Brain microvascular endothelial cell (primary cell): ENCODE results near the gene SLC16A8.

Experiments used
- DNase-seq: peaks from one replicate; pipeline ENCODE4 v3.0.0-alpha.2; 2020
- H3K27ac ChIP-seq: fragments of 250-450 bp; sonication (Bioruptor Pico); 2 replicates; pipeline ENCODE4 v1.5.1; 2020; ENCODE audit warnings: mild to moderate bottlenecking, moderate library complexity
- H3K27me3 ChIP-seq: fragments of 250-450 bp; sonication (Bioruptor Pico); replicated peaks from 2 replicates; pipeline ENCODE4 v1.5.1; 2020; ENCODE audit warnings: mild to moderate bottlenecking
- H3K36me3 ChIP-seq: fragments of 250-450 bp; sonication (Bioruptor Pico); replicated peaks from 2 replicates; pipeline ENCODE4 v1.5.1; 2020; ENCODE audit warnings: mild to moderate bottlenecking
- H3K4me3 ChIP-seq: 2 replicates; pipeline ENCODE4 v1.5.1; 2011; ENCODE audit warnings: low read depth, mild to moderate bottlenecking, control low read depth, low read length, moderate library complexity
- in situ Hi-C: cut with HindIII; loops from 2 replicates; pipeline ENCODE4 v1.10.0; 2017; ENCODE audit warnings: low sequenced_read_pairs, low pct_ligation_motif_present
- TF ChIP-seq, protein P1 (sequence below): IDR thresholded peaks from 2 replicates; pipeline ENCODE4 v1.5.1; 2011; ENCODE audit warnings: low read depth, mild to moderate bottlenecking, moderate library complexity, low read length, control low read depth, inconsistent platforms; ENCODE audit errors: missing control alignments

Gene SLC16A8

DNA sequence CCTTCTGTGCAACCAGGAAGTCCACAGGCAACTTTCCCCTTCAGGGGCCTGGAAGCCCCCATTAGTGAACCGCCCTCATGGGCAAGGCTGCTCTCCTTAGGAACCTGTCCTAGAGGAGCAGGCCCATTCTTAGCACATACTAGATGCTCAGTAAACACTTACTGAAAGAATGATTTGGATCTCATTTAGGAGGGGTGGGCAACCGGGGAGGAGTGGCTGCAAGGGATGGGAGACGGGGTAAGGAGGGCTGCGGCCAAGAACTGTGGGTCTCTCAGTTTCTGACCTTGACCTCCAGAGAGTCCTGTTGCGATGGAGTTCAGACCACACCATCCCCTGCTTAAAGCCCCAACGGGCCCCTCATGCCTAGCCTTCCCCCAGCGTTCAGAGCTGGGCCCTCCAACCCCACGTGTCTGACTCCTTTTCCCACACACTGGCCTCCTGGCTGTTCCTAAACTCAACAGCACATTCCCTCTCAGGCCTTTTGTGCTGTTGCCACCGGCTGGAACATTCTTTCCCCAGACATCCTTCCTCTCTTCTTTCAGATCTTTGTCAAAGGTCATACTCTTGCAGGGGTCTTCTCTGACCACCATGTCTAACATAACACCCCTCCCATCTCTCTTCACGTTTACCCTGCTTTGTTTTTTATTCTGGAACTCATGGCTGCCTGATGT, 47.5 kb downstream of the SLC16A8 start:
- Histone ChIP-seq H3K36me3 (no peaks in the 10 kb centered on the region), H3K27me3 (no peaks in the 10 kb centered on the region), H3K4me3 (no peak overlapping the region), H3K27ac (no peak overlapping the region)
- no peak for DNase-seq
- TF ChIP-seq, protein P1, sequence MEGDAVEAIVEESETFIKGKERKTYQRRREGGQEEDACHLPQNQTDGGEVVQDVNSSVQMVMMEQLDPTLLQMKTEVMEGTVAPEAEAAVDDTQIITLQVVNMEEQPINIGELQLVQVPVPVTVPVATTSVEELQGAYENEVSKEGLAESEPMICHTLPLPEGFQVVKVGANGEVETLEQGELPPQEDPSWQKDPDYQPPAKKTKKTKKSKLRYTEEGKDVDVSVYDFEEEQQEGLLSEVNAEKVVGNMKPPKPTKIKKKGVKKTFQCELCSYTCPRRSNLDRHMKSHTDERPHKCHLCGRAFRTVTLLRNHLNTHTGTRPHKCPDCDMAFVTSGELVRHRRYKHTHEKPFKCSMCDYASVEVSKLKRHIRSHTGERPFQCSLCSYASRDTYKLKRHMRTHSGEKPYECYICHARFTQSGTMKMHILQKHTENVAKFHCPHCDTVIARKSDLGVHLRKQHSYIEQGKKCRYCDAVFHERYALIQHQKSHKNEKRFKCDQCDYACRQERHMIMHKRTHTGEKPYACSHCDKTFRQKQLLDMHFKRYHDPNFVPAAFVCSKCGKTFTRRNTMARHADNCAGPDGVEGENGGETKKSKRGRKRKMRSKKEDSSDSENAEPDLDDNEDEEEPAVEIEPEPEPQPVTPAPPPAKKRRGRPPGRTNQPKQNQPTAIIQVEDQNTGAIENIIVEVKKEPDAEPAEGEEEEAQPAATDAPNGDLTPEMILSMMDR = no peak
- in situ Hi-C loops = no loop called here

DNA sequence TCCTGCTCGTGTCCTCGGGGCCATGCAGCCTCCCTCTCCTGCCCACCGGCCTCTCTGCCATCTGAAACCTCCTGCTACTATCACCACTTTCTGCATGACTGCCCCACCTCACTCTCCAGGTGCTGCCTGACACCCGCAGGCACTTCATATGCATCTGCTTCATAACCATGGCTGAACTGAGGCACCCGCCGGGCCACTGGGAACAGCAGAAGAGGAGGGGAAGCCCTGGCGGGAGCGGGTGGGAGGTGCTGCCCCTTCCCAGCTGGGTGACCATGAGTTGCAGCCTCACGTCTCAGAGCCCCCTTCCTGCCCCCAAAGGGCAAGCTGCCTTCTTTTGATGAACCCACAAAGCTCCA, 48.5 kb downstream of the SLC16A8 start:
- no peak for DNase-seq
- H3K36me3 ChIP-seq = no peaks in the 10 kb centered on the region
- H3K27ac ChIP-seq = no peak overlapping the region
- H3K4me3 ChIP-seq = no peak overlapping the region
- no peaks in the 10 kb centered on the region for H3K27me3 ChIP-seq
- in situ Hi-C loops = no loop called here
- TF ChIP-seq, protein P1 = no peak

DNA sequence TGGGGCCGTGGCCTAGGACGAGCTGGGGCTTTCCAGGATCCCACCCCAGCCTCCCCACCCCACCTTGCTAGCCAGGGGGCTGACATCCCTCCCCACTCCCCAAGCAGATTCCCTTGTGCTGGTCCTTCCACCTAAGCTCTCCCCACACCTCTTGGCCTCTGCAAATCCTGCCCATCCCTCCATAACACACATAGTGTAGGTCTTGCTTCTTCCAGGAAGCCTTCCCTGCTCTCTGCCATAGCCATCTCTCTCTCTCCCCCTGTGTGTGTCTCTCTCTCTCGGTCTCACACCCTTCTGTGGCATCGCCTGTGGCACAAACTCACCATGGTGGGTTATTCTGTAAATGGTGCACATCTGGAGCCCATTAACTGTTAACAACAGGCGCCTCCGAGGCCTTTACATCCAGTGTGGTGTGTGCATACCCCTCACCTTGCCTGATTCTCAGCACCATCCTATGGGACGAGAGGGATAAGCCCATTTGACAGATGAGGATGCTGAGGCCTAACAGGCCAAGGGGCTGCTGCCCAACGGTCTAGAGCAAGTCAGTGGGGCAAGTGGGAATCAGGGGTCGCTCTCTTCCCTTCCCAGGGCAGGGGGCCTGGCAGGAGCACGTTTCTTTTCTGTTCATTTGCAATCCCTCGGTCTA, 49.0 kb downstream of the SLC16A8 start:
- Histone ChIP-seq H3K4me3 (no peak overlapping the region), H3K27me3 (no peaks in the 10 kb centered on the region), H3K36me3 (no peaks in the 10 kb centered on the region), H3K27ac (no peak overlapping the region)
- TF ChIP-seq, protein P1 = no peak
- in situ Hi-C loops = no loop called here
- DNase-seq = no peak

DNA sequence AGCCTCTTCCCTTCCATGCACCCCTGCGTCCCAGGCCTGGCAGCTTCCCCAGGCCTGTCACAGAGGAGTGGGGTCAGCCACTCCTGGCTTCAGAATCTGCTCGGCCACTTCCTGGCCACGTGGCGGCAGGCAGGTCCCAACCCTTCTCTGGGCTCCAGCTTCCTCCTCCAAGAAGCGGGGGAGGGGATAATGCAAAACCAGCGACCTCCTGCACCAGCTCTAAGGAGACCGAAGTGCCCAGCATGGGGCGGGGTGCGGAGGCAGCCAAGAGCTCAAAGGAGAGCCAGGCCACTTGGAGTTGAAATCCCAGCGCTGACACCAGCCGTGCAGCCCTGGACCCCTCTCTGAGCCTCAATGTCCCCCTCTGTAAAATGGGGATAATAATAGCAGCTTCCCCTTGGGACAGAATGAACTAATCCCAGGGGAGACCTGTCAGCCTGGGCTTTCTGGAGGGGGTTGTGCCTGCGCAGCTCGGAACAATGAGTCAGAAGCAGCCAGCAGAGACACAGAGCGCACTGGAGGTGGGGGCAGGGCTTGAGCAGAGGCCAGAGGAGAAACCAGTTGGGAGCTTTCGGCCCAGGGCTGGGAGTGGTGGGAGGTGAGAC, 49.6 kb downstream of the SLC16A8 start:
- H3K27ac ChIP-seq = peak overlapping the region; percentile 31
- H3K36me3 ChIP-seq = no peaks in the 10 kb centered on the region
- no peaks in the 10 kb centered on the region for H3K27me3 ChIP-seq
- peak; percentile 91 for DNase-seq
- TF ChIP-seq, protein P1 = no peak
- no peak overlapping the region for H3K4me3 ChIP-seq
- in situ Hi-C loops = no loop called here

DNA sequence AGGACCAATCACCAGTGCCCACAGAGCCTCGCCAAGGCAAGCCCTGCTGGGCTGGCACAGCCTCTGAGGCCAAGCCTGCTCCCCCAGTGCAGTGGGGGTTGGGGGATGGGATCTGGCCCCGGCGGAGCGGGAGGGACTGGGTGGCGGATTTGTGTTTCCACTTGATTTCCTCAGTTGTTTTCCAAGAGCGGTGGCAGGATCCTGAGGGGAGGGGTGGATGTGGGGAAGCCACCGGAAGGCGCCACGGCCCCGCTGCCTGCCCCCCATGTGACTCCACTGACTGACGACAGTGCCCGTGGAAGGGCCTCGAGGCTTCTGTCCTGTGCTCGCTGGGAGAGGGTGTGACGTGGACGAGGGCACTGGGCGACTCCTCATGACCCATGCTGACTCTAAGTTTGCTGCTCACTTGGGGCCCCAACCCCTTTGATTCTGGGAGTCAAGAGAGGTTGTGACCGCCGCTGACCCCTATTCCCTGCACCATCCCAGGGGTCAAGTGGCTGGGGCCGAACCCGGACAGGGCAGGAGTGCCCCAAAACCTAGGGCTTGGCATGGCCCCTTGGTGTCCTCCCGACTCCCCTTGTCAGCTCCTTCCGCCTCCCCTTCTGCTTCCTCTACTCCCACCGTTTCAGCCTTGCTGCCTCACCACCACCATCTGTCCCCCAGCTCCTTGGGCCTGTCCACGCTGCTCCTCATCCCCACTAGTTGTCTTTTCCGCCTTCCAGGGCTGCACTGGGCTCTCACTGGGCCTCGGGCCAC, 50.3 kb downstream of the SLC16A8 start:
- Histone ChIP-seq H3K27me3 (no peaks in the 10 kb centered on the region), H3K27ac (peak overlapping the region; percentile 31), H3K4me3 (no peak overlapping the region), H3K36me3 (no peaks in the 10 kb centered on the region)
- DNase-seq = no peak
- in situ Hi-C loops = no loop called here
- TF ChIP-seq, protein P1 = no peak
